ENCODE data around the gene SYNE3. TPM values are rescaled to one million over a fixed set of nuclear protein-coding genes. Genes with fewer than 3 reads are reported as not detected.
A peak's percentile ranks its signal among the peaks of the same experiment; 100 is the strongest.

The SYNE3 gene
- total and polyA plus RNA-seq, 9 of the 15 experiments (the other 6 are each of a cell fraction or from before 2014, with no cell fraction given), result 0.04 to 3.1 (median 0.55) TPM

DNA sequence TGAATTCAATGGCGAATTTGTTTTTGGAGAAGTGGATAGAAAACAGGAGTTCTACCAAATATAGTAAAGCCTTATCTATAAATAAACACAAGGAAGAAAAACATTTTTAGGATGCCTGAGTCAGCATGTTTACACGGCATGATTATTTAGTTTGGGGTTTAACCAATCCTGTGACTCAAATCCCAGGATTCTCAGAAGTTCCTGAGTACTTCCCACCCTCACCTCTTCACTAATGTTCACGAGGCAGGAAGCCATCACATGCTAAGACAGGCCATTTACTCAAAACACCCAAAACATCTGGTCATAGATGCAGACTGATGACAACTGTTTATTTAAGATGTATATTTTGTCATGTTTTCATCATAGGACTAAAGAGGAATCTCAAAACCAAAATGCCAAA lies 15.0 kb upstream of the SYNE3 start:
- Histone ChIP-seq H2AFZ (ENCODE audit: low read depth, low read length) (no peak overlapping the region), H3K36me3 (ENCODE audit: control insufficient read depth, insufficient read depth, low read length) (peaks cover 34% of the 10 kb centered on the region; the same call in 2 of the 3 replicates), H4K20me1 (replicated peaks; ENCODE audit: control insufficient read depth, insufficient read depth, low read length) (peaks cover 13% of the 10 kb centered on the region; the same call in 1 of the 2 replicates), H3K79me2 (ENCODE audit: control insufficient read depth, insufficient read depth, low read length) (peaks cover 69% of the 10 kb centered on the region), H3K9me1 (ENCODE audit: control insufficient read depth, insufficient read depth, low read length) (no peaks in the 10 kb centered on the region), H3K4me1 (replicated peaks in 1 of 2; ENCODE audit: control insufficient read depth in 2 of 2, insufficient read depth in 2 of 2, low read length in 2 of 2) (peaks cover 5 to 26% of the 10 kb centered on the region in 2 experiments; a peak in 4 of 5 replicates), H3K27me3 (ENCODE audit: control insufficient read depth in 2 of 2, insufficient read depth in 2 of 2, low read length in 2 of 2) (no peaks in the 10 kb centered on the region), H3K9me3 (replicated peaks; ENCODE audit: control insufficient read depth, insufficient read depth, low read depth, low read length) (no peaks in the 10 kb centered on the region), H3K27ac (ENCODE audit: extremely low read depth, low read depth, low read length) (peak overlapping the region; percentile 32), H3K4me2 (ENCODE audit: insufficient read depth, low read length) (peak overlapping the region; percentile 100), H3K4me3 (no peak overlapping the region), H3K9ac (ENCODE audit: insufficient read depth in 1 of 2, low read depth in 2 of 2, low read length in 2 of 2) (peak overlapping the region in 1 of 2 experiments; percentile 77; a peak in 1 of 4 replicates)
- CTCF ChIA-PET (ENCODE audit: low intra/inter-chr PET ratio), result no interaction called here
- in situ Hi-C loops (cut with MboI) (no loop called here), intact Hi-C loops (cut with micrococcal nuclease) (no loop called here)
- ATAC-seq, result no peak
- DNase-seq (ENCODE audit: extremely low read depth in 1 of 4, low spot score in 3 of 4), result peak in 1 of 4 experiments; percentile 38
- BruUV-seq (replicated peaks), result no TSS peak
- POLR2A ChIA-PET, result interaction anchor here (0.7 to 1.0 kb wide), 3 partner anchors 8 to 17 kb away, joined by 3 to 4 read pairs (median 3); no protein-coding TSS in a partner anchor
- WGBS (ENCODE audit: insufficient coverage, low coverage, missing lambda C conversion rate), result 8% methylated on average over 3 of the region's 3 CpGs
- no peak for FAIRE-seq
- peak; percentile 41; the same call in 1 of the 2 replicates for TF ChIP-seq JUND (IDR thresholded peaks at IDR 0.05; ENCODE audit: borderline replicate concordance, low read depth, low read length)
- no peak for TF ChIP-seq JUND (tag; IDR thresholded peaks at IDR 0.05; ENCODE audit: borderline replicate concordance, low read depth, low read length)
- TF ChIP-seq DMBX1 (CRISPR knock-in tag; IDR thresholded peaks at IDR 0.05; ENCODE audit: borderline replicate concordance), result no peak
- TF ChIP-seq, protein P1, sequence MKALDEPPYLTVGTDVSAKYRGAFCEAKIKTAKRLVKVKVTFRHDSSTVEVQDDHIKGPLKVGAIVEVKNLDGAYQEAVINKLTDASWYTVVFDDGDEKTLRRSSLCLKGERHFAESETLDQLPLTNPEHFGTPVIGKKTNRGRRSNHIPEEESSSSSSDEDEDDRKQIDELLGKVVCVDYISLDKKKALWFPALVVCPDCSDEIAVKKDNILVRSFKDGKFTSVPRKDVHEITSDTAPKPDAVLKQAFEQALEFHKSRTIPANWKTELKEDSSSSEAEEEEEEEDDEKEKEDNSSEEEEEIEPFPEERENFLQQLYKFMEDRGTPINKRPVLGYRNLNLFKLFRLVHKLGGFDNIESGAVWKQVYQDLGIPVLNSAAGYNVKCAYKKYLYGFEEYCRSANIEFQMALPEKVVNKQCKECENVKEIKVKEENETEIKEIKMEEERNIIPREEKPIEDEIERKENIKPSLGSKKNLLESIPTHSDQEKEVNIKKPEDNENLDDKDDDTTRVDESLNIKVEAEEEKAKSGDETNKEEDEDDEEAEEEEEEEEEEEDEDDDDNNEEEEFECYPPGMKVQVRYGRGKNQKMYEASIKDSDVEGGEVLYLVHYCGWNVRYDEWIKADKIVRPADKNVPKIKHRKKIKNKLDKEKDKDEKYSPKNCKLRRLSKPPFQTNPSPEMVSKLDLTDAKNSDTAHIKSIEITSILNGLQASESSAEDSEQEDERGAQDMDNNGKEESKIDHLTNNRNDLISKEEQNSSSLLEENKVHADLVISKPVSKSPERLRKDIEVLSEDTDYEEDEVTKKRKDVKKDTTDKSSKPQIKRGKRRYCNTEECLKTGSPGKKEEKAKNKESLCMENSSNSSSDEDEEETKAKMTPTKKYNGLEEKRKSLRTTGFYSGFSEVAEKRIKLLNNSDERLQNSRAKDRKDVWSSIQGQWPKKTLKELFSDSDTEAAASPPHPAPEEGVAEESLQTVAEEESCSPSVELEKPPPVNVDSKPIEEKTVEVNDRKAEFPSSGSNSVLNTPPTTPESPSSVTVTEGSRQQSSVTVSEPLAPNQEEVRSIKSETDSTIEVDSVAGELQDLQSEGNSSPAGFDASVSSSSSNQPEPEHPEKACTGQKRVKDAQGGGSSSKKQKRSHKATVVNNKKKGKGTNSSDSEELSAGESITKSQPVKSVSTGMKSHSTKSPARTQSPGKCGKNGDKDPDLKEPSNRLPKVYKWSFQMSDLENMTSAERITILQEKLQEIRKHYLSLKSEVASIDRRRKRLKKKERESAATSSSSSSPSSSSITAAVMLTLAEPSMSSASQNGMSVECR (CRISPR knock-in tag; IDR thresholded peaks at IDR 0.05), result no peak
- TF ChIP-seq CCNT2 (IDR thresholded peaks at IDR 0.05; ENCODE audit: borderline replicate concordance, extremely low read depth, insufficient read length, low read depth, low read length), result peak; percentile 22
- TF ChIP-seq MAFF (IDR thresholded peaks at IDR 0.05; ENCODE audit: low read length), result peak; percentile 96
- TF ChIP-seq, protein P2, sequence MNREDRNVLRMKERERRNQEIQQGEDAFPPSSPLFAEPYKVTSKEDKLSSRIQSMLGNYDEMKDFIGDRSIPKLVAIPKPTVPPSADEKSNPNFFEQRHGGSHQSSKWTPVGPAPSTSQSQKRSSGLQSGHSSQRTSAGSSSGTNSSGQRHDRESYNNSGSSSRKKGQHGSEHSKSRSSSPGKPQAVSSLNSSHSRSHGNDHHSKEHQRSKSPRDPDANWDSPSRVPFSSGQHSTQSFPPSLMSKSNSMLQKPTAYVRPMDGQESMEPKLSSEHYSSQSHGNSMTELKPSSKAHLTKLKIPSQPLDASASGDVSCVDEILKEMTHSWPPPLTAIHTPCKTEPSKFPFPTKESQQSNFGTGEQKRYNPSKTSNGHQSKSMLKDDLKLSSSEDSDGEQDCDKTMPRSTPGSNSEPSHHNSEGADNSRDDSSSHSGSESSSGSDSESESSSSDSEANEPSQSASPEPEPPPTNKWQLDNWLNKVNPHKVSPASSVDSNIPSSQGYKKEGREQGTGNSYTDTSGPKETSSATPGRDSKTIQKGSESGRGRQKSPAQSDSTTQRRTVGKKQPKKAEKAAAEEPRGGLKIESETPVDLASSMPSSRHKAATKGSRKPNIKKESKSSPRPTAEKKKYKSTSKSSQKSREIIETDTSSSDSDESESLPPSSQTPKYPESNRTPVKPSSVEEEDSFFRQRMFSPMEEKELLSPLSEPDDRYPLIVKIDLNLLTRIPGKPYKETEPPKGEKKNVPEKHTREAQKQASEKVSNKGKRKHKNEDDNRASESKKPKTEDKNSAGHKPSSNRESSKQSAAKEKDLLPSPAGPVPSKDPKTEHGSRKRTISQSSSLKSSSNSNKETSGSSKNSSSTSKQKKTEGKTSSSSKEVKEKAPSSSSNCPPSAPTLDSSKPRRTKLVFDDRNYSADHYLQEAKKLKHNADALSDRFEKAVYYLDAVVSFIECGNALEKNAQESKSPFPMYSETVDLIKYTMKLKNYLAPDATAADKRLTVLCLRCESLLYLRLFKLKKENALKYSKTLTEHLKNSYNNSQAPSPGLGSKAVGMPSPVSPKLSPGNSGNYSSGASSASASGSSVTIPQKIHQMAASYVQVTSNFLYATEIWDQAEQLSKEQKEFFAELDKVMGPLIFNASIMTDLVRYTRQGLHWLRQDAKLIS (CRISPR knock-in tag; IDR thresholded peaks at IDR 0.05), result no peak
- no peak for TF ChIP-seq DNMT1 (IDR thresholded peaks at IDR 0.05)
- TF ChIP-seq ZFP36 (IDR thresholded peaks at IDR 0.05; ENCODE audit: low read depth, low read length, partially characterized antibody), result no peak
- TF ChIP-seq ILF3 (IDR thresholded peaks at IDR 0.05; ENCODE audit: borderline replicate concordance), result no peak
- no peak for TF ChIP-seq MYC (IDR thresholded peaks at IDR 0.05; ENCODE audit: low read depth, low read length)
- no peak for TF ChIP-seq MYC (CRISPR knock-in tag; IDR thresholded peaks at IDR 0.05; ENCODE audit: borderline replicate concordance, low read depth)
- no peak; the same call in 1 of the 2 replicates for TF ChIP-seq CBFA2T3 (IDR thresholded peaks at IDR 0.05)
- TF ChIP-seq C11orf30 (IDR thresholded peaks at IDR 0.05; ENCODE audit: low read depth), result peak; percentile 97
- TF ChIP-seq HNRNPUL1 (IDR thresholded peaks at IDR 0.05; ENCODE audit: low read length), result no peak
